GM23248 (cell line): ENCODE data around the gene CANT1. TPM values are rescaled to one million over a fixed set of nuclear protein-coding genes. Genes with fewer than 3 reads are reported as not detected.
A peak's percentile ranks its signal among the peaks of the same experiment; 100 is the strongest.

ENCODE experiments used
- DNase-seq: peaks from one replicate; pipeline ENCODE4 v3.0.0-alpha.2; 2015
- H2AFZ ChIP-seq: fragments of 200-600 bp; sonication (generic); 2 replicates; pipeline ENCODE4 v1.6.1; 2016; ENCODE audit warnings: antibody characterized with exemption
- H3F3A ChIP-seq: fragments of 200-600 bp; sonication (generic); 2 replicates; pipeline ENCODE4 v1.6.1; 2016; ENCODE audit warnings: mild to moderate bottlenecking, antibody characterized with exemption, mixed run types; ENCODE audit not compliant: insufficient read depth
- H3K27ac ChIP-seq: fragments of 200-600 bp; sonication (generic); 2 replicates; pipeline ENCODE4 v1.5.1; 2016; ENCODE audit warnings: mild to moderate bottlenecking
- H3K27me3 ChIP-seq: fragments of 200-600 bp; sonication (generic); replicated peaks from 2 replicates; pipeline ENCODE4 v1.6.1; 2016; ENCODE audit warnings: mild to moderate bottlenecking; ENCODE audit not compliant: insufficient read depth
- H3K36me3 ChIP-seq: fragments of 200-600 bp; sonication (generic); 2 replicates; pipeline ENCODE4 v1.6.1; 2016; ENCODE audit warnings: low read depth, mild to moderate bottlenecking
- H3K4me1 ChIP-seq: fragments of 200-600 bp; sonication (generic); 2 replicates; pipeline ENCODE4 v1.6.1; 2016; ENCODE audit warnings: mild to moderate bottlenecking; ENCODE audit not compliant: insufficient read depth
- H3K4me2 ChIP-seq: fragments of 200-600 bp; sonication (generic); one replicate; pipeline ENCODE4 v1.6.1; 2016; ENCODE audit warnings: mild to moderate bottlenecking; ENCODE audit not compliant: unreplicated experiment
- H3K4me3 ChIP-seq: fragments of 200-600 bp; sonication (generic); 2 replicates; pipeline ENCODE4 v1.5.1; 2016; ENCODE audit warnings: mild to moderate bottlenecking
- H3K79me2 ChIP-seq: fragments of 200-600 bp; sonication (generic); 2 replicates; pipeline ENCODE4 v1.6.1; 2016; ENCODE audit warnings: mild to moderate bottlenecking; ENCODE audit not compliant: insufficient read depth
- H3K9ac ChIP-seq: fragments of 200-600 bp; sonication (generic); 2 replicates; pipeline ENCODE4 v1.6.1; 2016; ENCODE audit warnings: mild to moderate bottlenecking
- H3K9me2 ChIP-seq: fragments of 200-600 bp; sonication (generic); 2 replicates; pipeline ENCODE4 v1.6.1; 2016; ENCODE audit warnings: mixed run types, mild to moderate bottlenecking, moderate library complexity; ENCODE audit not compliant: insufficient read depth
- H3K9me3 ChIP-seq: fragments of 200-600 bp; sonication (generic); one replicate; pipeline ENCODE4 v1.6.1; 2017; ENCODE audit warnings: low read depth
- H4K20me1 ChIP-seq: fragments of 200-600 bp; sonication (generic); 2 replicates; pipeline ENCODE4 v1.6.0; 2016; ENCODE audit not compliant: insufficient read depth
- EZH2 ChIP-seq: fragments of 200-600 bp; sonication (generic); IDR thresholded peaks from 2 replicates; pipeline ENCODE4 v1.6.1; 2018; ENCODE audit warnings: antibody characterized with exemption, mild to moderate bottlenecking; ENCODE audit not compliant: insufficient read depth, poor library complexity, severe bottlenecking
- EZH2phosphoT487 ChIP-seq: fragments of 200-600 bp; sonication (generic); IDR thresholded peaks from 2 replicates; pipeline ENCODE4 v1.6.1; 2018; ENCODE audit warnings: antibody characterized with exemption, moderate library complexity, mild to moderate bottlenecking, low read depth; ENCODE audit not compliant: insufficient read depth
- WGBS, 2 experiments: methylation state at CpG; one replicate each; pipeline ENCODE4 v1.1.6; 2015 to 2017; ENCODE audit warnings: low lambda C conversion rate in 2 of 2, low coverage in 1 of 2; ENCODE audit errors: missing lambda C conversion rate in 2 of 2; 5-methylcytosine and 5-hydroxymethylcytosine counted together
- in situ Hi-C: fragments of 300-500 bp; cut with MboI; formaldehyde crosslinking; loops from 2 replicates; pipeline ENCODE4 v1.15.0; 2020
- polyA plus RNA-seq: library from polyadenylated mRNA; unstranded; fragments of >200 nt; fragmentation: Nextera tagmentation; extraction: Ambion mirVana; gene quantifications from 2 replicates; pipeline ENCODE4 v1.2.1, GENCODE V29; 2016
- total RNA-seq: library from RNA; depleted of rRNA; stranded (reverse); fragments of >200 nt; shearing (Covaris generic); gene quantifications from 2 replicates; pipeline ENCODE4 v1.2.3, GENCODE V29; 2014

CANT1 gene
- total and polyA plus RNA-seq, 2 experiments from 2014 or later = 46.2 to 52.0 TPM

- H3K9me2 ChIP-seq = no peaks in the 10 kb centered on the region
- WGBS, 2 experiments = 90 to 92% methylated on average over 11 of the region's 11 CpGs
- H3K4me1 ChIP-seq = peaks cover under 1% of the 10 kb centered on the region; the same call in 1 of the 2 replicates
- TF ChIP-seq EZH2 (no peak), EZH2phosphoT487 (no peak)
- no peak for DNase-seq
- no peaks in the 10 kb centered on the region for H4K20me1 ChIP-seq
- no peak overlapping the region for H3K27ac ChIP-seq
- in situ Hi-C loops = no loop called here
- H3K9ac ChIP-seq = no peak overlapping the region
- no peak overlapping the region for H2AFZ ChIP-seq
- no peaks in the 10 kb centered on the region for H3K9me3 ChIP-seq
- no peak overlapping the region for H3K4me3 ChIP-seq
- 0 out of 2 replicates have a peak, but pooled peaks cover 8% of the 10 kb centered on the region for H3F3A ChIP-seq
- H3K27me3 ChIP-seq = no peaks in the 10 kb centered on the region
- no peaks in the 10 kb centered on the region for H3K79me2 ChIP-seq
- H3K36me3 ChIP-seq = no peaks in the 10 kb centered on the region
- no peak overlapping the region for H3K4me2 ChIP-seq
These were observed 34.9 kb upstream of the CANT1 start for GRCh38 chr17:79044462-79044861.

DNA sequence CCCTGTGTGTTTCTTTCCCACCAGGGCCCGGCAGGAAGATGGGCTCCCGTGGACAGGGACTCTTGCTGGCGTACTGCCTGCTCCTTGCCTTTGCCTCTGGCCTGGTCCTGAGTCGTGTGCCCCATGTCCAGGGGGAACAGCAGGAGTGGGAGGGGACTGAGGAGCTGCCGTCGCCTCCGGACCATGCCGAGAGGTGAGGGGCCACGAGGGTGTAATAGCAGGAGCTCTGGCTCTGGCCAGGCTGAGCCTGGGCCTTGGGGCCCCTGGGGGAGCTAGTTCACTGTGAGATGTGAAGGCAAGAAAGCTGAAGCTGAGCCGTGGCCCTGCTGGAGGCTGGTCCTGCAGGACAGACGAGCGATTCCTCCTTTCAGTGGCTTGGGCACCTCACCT, 34.4 kb upstream of the CANT1 start:
- in situ Hi-C loops = no loop called here

GRCh38 chr17:79043191-79043930, 33.8 kb upstream of the CANT1 start:
- no peaks in the 10 kb centered on the region for H3K9me2 ChIP-seq
- H3K27ac ChIP-seq = no peak overlapping the region
- no peak for DNase-seq
- no peak overlapping the region for H3K4me3 ChIP-seq
- peaks cover 7% of the 10 kb centered on the region; the same call in 1 of the 2 replicates for H3K4me1 ChIP-seq
- H3K9me3 ChIP-seq = no peaks in the 10 kb centered on the region
- H2AFZ ChIP-seq = no peak overlapping the region
- H3K79me2 ChIP-seq = no peaks in the 10 kb centered on the region
- H3K4me2 ChIP-seq = no peak overlapping the region
- H3F3A ChIP-seq = peaks cover 14% of the 10 kb centered on the region; the same call in 1 of the 2 replicates
- in situ Hi-C loops = no loop called here
- no peaks in the 10 kb centered on the region for H3K36me3 ChIP-seq
- H3K9ac ChIP-seq = no peak overlapping the region
- 92 to 93% methylated on average over 10 of the region's 10 CpGs for WGBS, 2 experiments
- no peaks in the 10 kb centered on the region for H3K27me3 ChIP-seq
- no peak for TF ChIP-seq EZH2
- no peak for TF ChIP-seq EZH2phosphoT487
- no peaks in the 10 kb centered on the region for H4K20me1 ChIP-seq

More for the DNA sequence above, 34.4 kb upstream of the CANT1 start:
- Histone ChIP-seq H3K79me2 (no peaks in the 10 kb centered on the region), H3K27ac (no peak overlapping the region), H3K36me3 (no peaks in the 10 kb centered on the region), H3K9ac (no peak overlapping the region), H3K4me2 (no peak overlapping the region), H3K9me2 (no peaks in the 10 kb centered on the region), H3K4me1 (peaks cover 5% of the 10 kb centered on the region; the same call in 1 of the 2 replicates), H3F3A (peaks cover 13% of the 10 kb centered on the region; the same call in 1 of the 2 replicates), H4K20me1 (no peaks in the 10 kb centered on the region), H3K27me3 (no peaks in the 10 kb centered on the region), H2AFZ (no peak overlapping the region), H3K9me3 (no peaks in the 10 kb centered on the region), H3K4me3 (no peak overlapping the region)
- TF ChIP-seq EZH2 (no peak), EZH2phosphoT487 (no peak)
- no peak for DNase-seq
- 74% methylated on average over 12 of the region's 12 CpGs for WGBS, 2 experiments

GRCh38 chr17:79042421-79043190, 33.0 kb upstream of the CANT1 start:
- no peak overlapping the region for H3K27ac ChIP-seq

More at GRCh38 chr17:79042421-79043190, 33.0 kb upstream of the CANT1 start:
- 69 to 72% methylated on average over 13 of the region's 13 CpGs for WGBS, 2 experiments
- H4K20me1 ChIP-seq = no peaks in the 10 kb centered on the region
- H2AFZ ChIP-seq = no peak overlapping the region; the same call in 1 of the 2 replicates
- no peak overlapping the region for H3K4me3 ChIP-seq
- no peaks in the 10 kb centered on the region for H3K9me2 ChIP-seq
- H3K4me2 ChIP-seq = no peak overlapping the region
- no peaks in the 10 kb centered on the region for H3K36me3 ChIP-seq
- H3K9ac ChIP-seq = peak overlapping the region; percentile 12; the same call in 1 of the 2 replicates
- H3F3A ChIP-seq = peaks cover 21% of the 10 kb centered on the region
- H3K4me1 ChIP-seq = peaks cover 14% of the 10 kb centered on the region
- H3K9me3 ChIP-seq = no peaks in the 10 kb centered on the region
- in situ Hi-C loops = no loop called here
- H3K79me2 ChIP-seq = no peaks in the 10 kb centered on the region
- TF ChIP-seq EZH2 (no peak), EZH2phosphoT487 (no peak)
- H3K27me3 ChIP-seq = no peaks in the 10 kb centered on the region
- peak; percentile 82 for DNase-seq
